Liver (tissue), 9 donors: Measurements from ENCODE around the gene PCNX2. TPM values are rescaled to one million over a fixed set of nuclear protein-coding genes. Genes with fewer than 3 reads are reported as not detected.

Experiments
- DNase-seq: peaks from one replicate; pipeline ENCODE4 v3.0.0-alpha.2; 2017; ENCODE audit warnings: low spot score
- H3K27ac ChIP-seq, 2 donors: one replicate each; pipeline ENCODE4 v1.7.0; 2013; ENCODE audit warnings: inconsistent platforms in 2 of 2, low read length in 2 of 2, control low read depth in 1 of 2, low read depth in 1 of 2, mild to moderate bottlenecking in 1 of 2
- H3K27me3 ChIP-seq, 4 donors: one replicate each; pipeline versions ENCODE4 v1.6.1 to v1.7.0; 2013; ENCODE audit warnings: low read length in 3 of 4, inconsistent platforms in 1 of 4, mild to moderate bottlenecking in 1 of 4, moderate library complexity in 1 of 4; ENCODE audit not compliant: control insufficient read depth in 4 of 4, insufficient read depth in 4 of 4
- H3K36me3 ChIP-seq, 4 donors: one replicate each; pipeline versions ENCODE4 v1.6.1 to v1.7.0; 2013; ENCODE audit warnings: low read length in 3 of 4, mild to moderate bottlenecking in 3 of 4, low read depth in 1 of 4, moderate library complexity in 1 of 4; ENCODE audit not compliant: control insufficient read depth in 4 of 4, insufficient read depth in 3 of 4
- H3K4me1 ChIP-seq, 4 donors: one replicate each; pipeline versions ENCODE4 v1.6.1 to v1.7.0; 2013; ENCODE audit warnings: low read length in 3 of 4, mild to moderate bottlenecking in 3 of 4, moderate library complexity in 1 of 4; ENCODE audit not compliant: control insufficient read depth in 4 of 4, insufficient read depth in 4 of 4
- H3K4me3 ChIP-seq, 3 donors: one replicate each; pipeline versions ENCODE4 v1.6.1 to v1.7.0; 2013; ENCODE audit warnings: low read length in 3 of 3, control low read depth in 1 of 3, low read depth in 1 of 3, mild to moderate bottlenecking in 1 of 3
- H3K9ac ChIP-seq, 2 donors: one replicate each; pipeline ENCODE4 v1.7.0; 2013; ENCODE audit warnings: low read length in 2 of 2, mild to moderate bottlenecking in 2 of 2, moderate library complexity in 2 of 2, control low read depth in 1 of 2, low read depth in 1 of 2
- H3K9me3 ChIP-seq, 4 donors: one replicate each; pipeline versions ENCODE4 v1.6.1 to v1.7.0; 2013; ENCODE audit warnings: low read length in 3 of 4; ENCODE audit not compliant: control insufficient read depth in 4 of 4
- ATF3 ChIP-seq: IDR thresholded peaks from 2 replicates; pipeline ENCODE4 v1.6.1; 2016; ENCODE audit warnings: antibody characterized with exemption
- CTCF ChIP-seq: fragments of 150-350 bp; IDR thresholded peaks from 2 replicates; pipeline ENCODE4 v1.5.1; 2017; ENCODE audit warnings: improper control_type of control experiment, low read depth, low read length; ENCODE audit not compliant: missing input control
- EGR1 ChIP-seq, 2 donors: IDR thresholded peaks; 2 replicates each; pipeline ENCODE4 v1.6.1; 2016 to 2018; ENCODE audit warnings: antibody characterized with exemption in 2 of 2, low read depth in 2 of 2
- FOXA1 ChIP-seq: IDR thresholded peaks from 2 replicates; pipeline ENCODE4 v1.6.1; 2016; ENCODE audit warnings: antibody characterized with exemption
- FOXA2 ChIP-seq: IDR thresholded peaks from 2 replicates; pipeline ENCODE4 v1.6.1; 2016; ENCODE audit warnings: antibody characterized with exemption
- GABPA ChIP-seq, 2 donors: IDR thresholded peaks in 1 of 2; conservative IDR thresholded peaks in 1 of 2; 2 replicates each; pipeline ENCODE4 v1.6.1; 2016; ENCODE audit warnings: antibody characterized with exemption in 2 of 2, mild to moderate bottlenecking in 1 of 2, moderate library complexity in 1 of 2
- HNF4G ChIP-seq: IDR thresholded peaks from 2 replicates; pipeline ENCODE4 v1.6.1; 2016; ENCODE audit warnings: antibody characterized with exemption
- JUND ChIP-seq, 2 donors: IDR thresholded peaks; 2 replicates each; pipeline ENCODE4 v1.6.1; 2016; ENCODE audit warnings: antibody characterized with exemption in 2 of 2
- MAX ChIP-seq: IDR thresholded peaks from 2 replicates; pipeline ENCODE4 v1.6.1; 2016; ENCODE audit warnings: antibody characterized with exemption
- NR2F2 ChIP-seq: IDR thresholded peaks from 2 replicates; pipeline ENCODE4 v1.6.1; 2016; ENCODE audit warnings: antibody characterized with exemption
- RAD21 ChIP-seq, 2 donors: IDR thresholded peaks; 2 replicates each; pipeline ENCODE4 v1.6.1; 2016; ENCODE audit warnings: antibody characterized with exemption in 2 of 2, mild to moderate bottlenecking in 2 of 2
- REST ChIP-seq: IDR thresholded peaks from 2 replicates; pipeline ENCODE4 v1.6.1; 2016; ENCODE audit warnings: antibody characterized with exemption, mild to moderate bottlenecking
- RXRA ChIP-seq, 2 donors: IDR thresholded peaks; 2 replicates each; pipeline ENCODE4 v1.6.1; 2017 to 2018; ENCODE audit warnings: antibody characterized with exemption in 2 of 2, mild to moderate bottlenecking in 1 of 2
- SP1 ChIP-seq: IDR thresholded peaks from 2 replicates; pipeline ENCODE4 v1.6.1; 2018; ENCODE audit warnings: antibody characterized with exemption, mild to moderate bottlenecking
- YY1 ChIP-seq: IDR thresholded peaks from 2 replicates; pipeline ENCODE4 v1.6.1; 2016; ENCODE audit warnings: antibody characterized with exemption, mild to moderate bottlenecking
- ZBTB33 ChIP-seq: IDR thresholded peaks from 2 replicates; pipeline ENCODE4 v1.6.1; 2016; ENCODE audit warnings: antibody characterized with exemption
- WGBS: extraction: QIAGEN DNeasy Blood & Tissue Kit; methylation state at CpG from one replicate; pipeline ENCODE4 v1.1.7; 2013; 5-methylcytosine and 5-hydroxymethylcytosine counted together
- polyA plus RNA-seq, 2 donors: library from polyadenylated mRNA; stranded (reverse) in 1 of 2; unstranded in 1 of 2; fragments of 200-250 nt in 1 of 2; fragments of >200 nt in 1 of 2; fragmentation: Nextera tagmentation in 1 of 2; extraction: Ambion mirVana in 1 of 2; gene quantifications; one replicate each; pipeline versions ENCODE4 v1.2.1 to v1.2.3, GENCODE V29; 2013 to 2015
- total RNA-seq, 2 donors: library from RNA; depleted of rRNA; stranded (reverse); fragments of >200 nt; gene quantifications; one replicate each; pipeline ENCODE4 v1.2.3, GENCODE V29; 2014
- donor health status: healthy.
- donor health status: healthy.
- donor health status: healthy.
- donor health status: healthy.
- donor health status: healthy.

The PCNX2 gene
- total and polyA plus RNA-seq, 4 donors = 0.20 to 3.1 (median 0.92) TPM

GRCh38 chr1:232986527-232986922 is 309.0 kb downstream of the PCNX2 start (continued):
- TF ChIP-seq CTCF = no peak
- no peak for TF ChIP-seq HNF4G
- no peak for TF ChIP-seq SP1
- no peak for TF ChIP-seq FOXA1
- TF ChIP-seq MAX = no peak

GRCh38 chr1:232985882-232986526 is 309.5 kb downstream of the PCNX2 start:
- 93% methylated on average over 31 of the region's 31 CpGs for WGBS
- H3K4me1 ChIP-seq = no peaks in the 10 kb centered on the region
- H3K9me3 ChIP-seq = no peaks in the 10 kb centered on the region
- TF ChIP-seq JUND (IDR thresholded peaks at IDR 0.05) (no peak), YY1 (no peak), RAD21 (IDR thresholded peaks at IDR 0.05) (no peak), FOXA1 (no peak), ZBTB33 (no peak), NR2F2 (no peak), CTCF (no peak), FOXA2 (no peak), REST (no peak), MAX (no peak), GABPA (IDR thresholded peaks at IDR 0.05 in 1 of 2, conservative IDR thresholded peaks at IDR 0.05 in 1 of 2) (no peak), EGR1 (IDR thresholded peaks at IDR 0.05; ENCODE audit: low read depth in 2 of 2) (no peak), ATF3 (no peak), RXRA (IDR thresholded peaks at IDR 0.05) (no peak)
- H3K27me3 ChIP-seq = peaks cover 0 to 2% (median 0%) of the 10 kb centered on the region in 4 donors
- DNase-seq = no peak
- H3K4me3 ChIP-seq = no peak overlapping the region
- no peaks in the 10 kb centered on the region for H3K36me3 ChIP-seq
- no peak overlapping the region for H3K27ac ChIP-seq
- no peak overlapping the region for H3K9ac ChIP-seq
